HepG2 (cell line): ENCODE measurements around the gene AMDHD1. TPM values are rescaled to one million over a fixed set of nuclear protein-coding genes. Genes with fewer than 3 reads are reported as not detected.
A peak's percentile ranks its signal among the peaks of the same experiment; 100 is the strongest.

ENCODE experiments used
- MYC ChIP-seq: sonication (generic); formaldehyde crosslinking; IDR thresholded peaks from 2 replicates; pipeline ENCODE4 v1.9.0; 2021; ENCODE audit warnings: missing genetic modification reagents, borderline replicate concordance
- PITX1 ChIP-seq: sonication (generic); formaldehyde crosslinking; IDR thresholded peaks from 2 replicates; pipeline ENCODE4 v1.5.1; 2020; ENCODE audit warnings: mild to moderate bottlenecking, missing genetic modification reagents
- RAD21 ChIP-seq: fragments of 450-650 bp; formaldehyde crosslinking; IDR thresholded peaks from 2 replicates; pipeline ENCODE4 v1.5.0; 2020; ENCODE audit warnings: mild to moderate bottlenecking
- UBTF ChIP-seq: sonication (generic); formaldehyde crosslinking; IDR thresholded peaks from 2 replicates; pipeline ENCODE4 v1.4.0; 2020; ENCODE audit warnings: mild to moderate bottlenecking, missing genetic modification reagents
- ZBTB26 ChIP-seq: IDR thresholded peaks from 2 replicates; pipeline ENCODE4 v1.6.1; 2016; ENCODE audit warnings: missing compliant biosample characterization, missing genetic modification reagents, borderline replicate concordance
- polyA plus RNA-seq, 8 experiments: library from polyadenylated mRNA; depleted of rRNA in 3 of 8; stranded (reverse) in 7 of 8; unstranded in 1 of 8; fragments of >200 nt; fragmentation: Illumina TruSeq in 4 of 8; extraction: Trizol in 4 of 8; gene quantifications; 2 replicates each; pipeline versions ENCODE4 v1.2.1 to v1.2.3, GENCODE V29; 2011 to 2016; ENCODE audit warnings: low read depth in 4 of 8, missing spikeins in 1 of 8, mixed read lengths in 1 of 8; ENCODE audit not compliant: insufficient read depth in 1 of 8
- total RNA-seq, 5 experiments: library from RNA; depleted of rRNA; stranded (reverse); fragments of >200 nt; fragmentation: Illumina TruSeq; extraction: Trizol; gene quantifications; 2 replicates each; pipeline ENCODE4 v1.2.3, GENCODE V29; 2016; ENCODE audit warnings: low read depth in 1 of 5
- TF ChIP-seq, protein P1 (sequence below): sonication (generic); formaldehyde crosslinking; IDR thresholded peaks from 2 replicates; pipeline ENCODE4 v1.4.0; 2020; ENCODE audit warnings: mild to moderate bottlenecking, missing genetic modification reagents
- TF ChIP-seq, protein P2 (sequence below): sonication (generic); formaldehyde crosslinking; IDR thresholded peaks from 2 replicates; pipeline ENCODE4 v1.8.1; 2023; ENCODE audit warnings: mild to moderate bottlenecking, missing genetic modification reagents
- TF ChIP-seq, protein P3 (sequence below): sonication (generic); formaldehyde crosslinking; IDR thresholded peaks from 2 replicates; pipeline ENCODE4 v1.5.1; 2020; ENCODE audit warnings: mild to moderate bottlenecking, missing genetic modification reagents, borderline replicate concordance

AMDHD1 gene
- total and polyA plus RNA-seq, 2 of the 13 experiments (the other 11 are each of a cell fraction or from before 2014, with no cell fraction given), result 6.5 to 29.6 TPM

DNA sequence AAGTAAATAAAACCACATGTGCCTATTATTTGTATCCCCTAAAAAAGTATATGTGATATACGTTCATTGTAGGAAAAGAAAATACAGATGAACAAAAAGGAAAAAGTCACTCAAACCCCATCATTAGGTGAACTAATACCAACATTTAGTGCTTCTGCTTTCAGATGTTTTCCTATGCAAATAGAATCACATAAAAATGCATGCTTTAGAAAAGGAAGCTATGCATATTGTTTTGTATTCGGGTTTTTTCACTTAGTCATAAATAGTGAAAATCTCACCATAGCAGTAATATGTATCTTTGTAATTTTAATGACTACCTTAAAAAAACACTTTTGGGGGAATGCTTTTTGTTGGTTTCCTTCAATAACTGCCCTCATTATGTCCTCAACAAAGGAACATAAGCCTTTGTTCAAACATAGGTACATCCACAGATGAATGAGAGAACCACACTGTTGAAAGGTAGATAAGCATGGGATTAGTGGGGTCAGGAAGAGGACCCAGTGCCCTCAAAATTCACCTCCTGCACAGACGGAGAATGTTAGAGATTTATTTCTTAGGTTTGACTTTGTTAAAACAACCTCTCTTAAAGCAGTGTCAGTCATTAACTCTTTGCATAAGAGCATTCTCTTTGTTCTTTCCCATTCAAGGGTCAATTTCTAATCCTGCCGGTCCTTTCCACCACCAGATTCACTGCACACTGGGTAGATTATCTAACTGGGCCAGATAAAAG is 6.5 kb downstream of the AMDHD1 start (continued):
- TF ChIP-seq, protein P1, sequence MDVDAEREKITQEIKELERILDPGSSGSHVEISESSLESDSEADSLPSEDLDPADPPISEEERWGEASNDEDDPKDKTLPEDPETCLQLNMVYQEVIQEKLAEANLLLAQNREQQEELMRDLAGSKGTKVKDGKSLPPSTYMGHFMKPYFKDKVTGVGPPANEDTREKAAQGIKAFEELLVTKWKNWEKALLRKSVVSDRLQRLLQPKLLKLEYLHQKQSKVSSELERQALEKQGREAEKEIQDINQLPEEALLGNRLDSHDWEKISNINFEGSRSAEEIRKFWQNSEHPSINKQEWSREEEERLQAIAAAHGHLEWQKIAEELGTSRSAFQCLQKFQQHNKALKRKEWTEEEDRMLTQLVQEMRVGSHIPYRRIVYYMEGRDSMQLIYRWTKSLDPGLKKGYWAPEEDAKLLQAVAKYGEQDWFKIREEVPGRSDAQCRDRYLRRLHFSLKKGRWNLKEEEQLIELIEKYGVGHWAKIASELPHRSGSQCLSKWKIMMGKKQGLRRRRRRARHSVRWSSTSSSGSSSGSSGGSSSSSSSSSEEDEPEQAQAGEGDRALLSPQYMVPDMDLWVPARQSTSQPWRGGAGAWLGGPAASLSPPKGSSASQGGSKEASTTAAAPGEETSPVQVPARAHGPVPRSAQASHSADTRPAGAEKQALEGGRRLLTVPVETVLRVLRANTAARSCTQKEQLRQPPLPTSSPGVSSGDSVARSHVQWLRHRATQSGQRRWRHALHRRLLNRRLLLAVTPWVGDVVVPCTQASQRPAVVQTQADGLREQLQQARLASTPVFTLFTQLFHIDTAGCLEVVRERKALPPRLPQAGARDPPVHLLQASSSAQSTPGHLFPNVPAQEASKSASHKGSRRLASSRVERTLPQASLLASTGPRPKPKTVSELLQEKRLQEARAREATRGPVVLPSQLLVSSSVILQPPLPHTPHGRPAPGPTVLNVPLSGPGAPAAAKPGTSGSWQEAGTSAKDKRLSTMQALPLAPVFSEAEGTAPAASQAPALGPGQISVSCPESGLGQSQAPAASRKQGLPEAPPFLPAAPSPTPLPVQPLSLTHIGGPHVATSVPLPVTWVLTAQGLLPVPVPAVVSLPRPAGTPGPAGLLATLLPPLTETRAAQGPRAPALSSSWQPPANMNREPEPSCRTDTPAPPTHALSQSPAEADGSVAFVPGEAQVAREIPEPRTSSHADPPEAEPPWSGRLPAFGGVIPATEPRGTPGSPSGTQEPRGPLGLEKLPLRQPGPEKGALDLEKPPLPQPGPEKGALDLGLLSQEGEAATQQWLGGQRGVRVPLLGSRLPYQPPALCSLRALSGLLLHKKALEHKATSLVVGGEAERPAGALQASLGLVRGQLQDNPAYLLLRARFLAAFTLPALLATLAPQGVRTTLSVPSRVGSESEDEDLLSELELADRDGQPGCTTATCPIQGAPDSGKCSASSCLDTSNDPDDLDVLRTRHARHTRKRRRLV (CRISPR knock-in tag), result no peak
- TF ChIP-seq, protein P2, sequence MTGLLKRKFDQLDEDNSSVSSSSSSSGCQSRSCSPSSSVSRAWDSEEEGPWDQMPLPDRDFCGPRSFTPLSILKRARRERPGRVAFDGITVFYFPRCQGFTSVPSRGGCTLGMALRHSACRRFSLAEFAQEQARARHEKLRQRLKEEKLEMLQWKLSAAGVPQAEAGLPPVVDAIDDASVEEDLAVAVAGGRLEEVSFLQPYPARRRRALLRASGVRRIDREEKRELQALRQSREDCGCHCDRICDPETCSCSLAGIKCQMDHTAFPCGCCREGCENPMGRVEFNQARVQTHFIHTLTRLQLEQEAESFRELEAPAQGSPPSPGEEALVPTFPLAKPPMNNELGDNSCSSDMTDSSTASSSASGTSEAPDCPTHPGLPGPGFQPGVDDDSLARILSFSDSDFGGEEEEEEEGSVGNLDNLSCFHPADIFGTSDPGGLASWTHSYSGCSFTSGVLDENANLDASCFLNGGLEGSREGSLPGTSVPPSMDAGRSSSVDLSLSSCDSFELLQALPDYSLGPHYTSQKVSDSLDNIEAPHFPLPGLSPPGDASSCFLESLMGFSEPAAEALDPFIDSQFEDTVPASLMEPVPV (CRISPR knock-in tag), result no peak
- TF ChIP-seq PITX1 (peak; percentile 99), MYC (CRISPR knock-in tag) (no peak), UBTF (CRISPR knock-in tag) (no peak), RAD21 (no peak), ZBTB26 (no peak)
- TF ChIP-seq, protein P3, sequence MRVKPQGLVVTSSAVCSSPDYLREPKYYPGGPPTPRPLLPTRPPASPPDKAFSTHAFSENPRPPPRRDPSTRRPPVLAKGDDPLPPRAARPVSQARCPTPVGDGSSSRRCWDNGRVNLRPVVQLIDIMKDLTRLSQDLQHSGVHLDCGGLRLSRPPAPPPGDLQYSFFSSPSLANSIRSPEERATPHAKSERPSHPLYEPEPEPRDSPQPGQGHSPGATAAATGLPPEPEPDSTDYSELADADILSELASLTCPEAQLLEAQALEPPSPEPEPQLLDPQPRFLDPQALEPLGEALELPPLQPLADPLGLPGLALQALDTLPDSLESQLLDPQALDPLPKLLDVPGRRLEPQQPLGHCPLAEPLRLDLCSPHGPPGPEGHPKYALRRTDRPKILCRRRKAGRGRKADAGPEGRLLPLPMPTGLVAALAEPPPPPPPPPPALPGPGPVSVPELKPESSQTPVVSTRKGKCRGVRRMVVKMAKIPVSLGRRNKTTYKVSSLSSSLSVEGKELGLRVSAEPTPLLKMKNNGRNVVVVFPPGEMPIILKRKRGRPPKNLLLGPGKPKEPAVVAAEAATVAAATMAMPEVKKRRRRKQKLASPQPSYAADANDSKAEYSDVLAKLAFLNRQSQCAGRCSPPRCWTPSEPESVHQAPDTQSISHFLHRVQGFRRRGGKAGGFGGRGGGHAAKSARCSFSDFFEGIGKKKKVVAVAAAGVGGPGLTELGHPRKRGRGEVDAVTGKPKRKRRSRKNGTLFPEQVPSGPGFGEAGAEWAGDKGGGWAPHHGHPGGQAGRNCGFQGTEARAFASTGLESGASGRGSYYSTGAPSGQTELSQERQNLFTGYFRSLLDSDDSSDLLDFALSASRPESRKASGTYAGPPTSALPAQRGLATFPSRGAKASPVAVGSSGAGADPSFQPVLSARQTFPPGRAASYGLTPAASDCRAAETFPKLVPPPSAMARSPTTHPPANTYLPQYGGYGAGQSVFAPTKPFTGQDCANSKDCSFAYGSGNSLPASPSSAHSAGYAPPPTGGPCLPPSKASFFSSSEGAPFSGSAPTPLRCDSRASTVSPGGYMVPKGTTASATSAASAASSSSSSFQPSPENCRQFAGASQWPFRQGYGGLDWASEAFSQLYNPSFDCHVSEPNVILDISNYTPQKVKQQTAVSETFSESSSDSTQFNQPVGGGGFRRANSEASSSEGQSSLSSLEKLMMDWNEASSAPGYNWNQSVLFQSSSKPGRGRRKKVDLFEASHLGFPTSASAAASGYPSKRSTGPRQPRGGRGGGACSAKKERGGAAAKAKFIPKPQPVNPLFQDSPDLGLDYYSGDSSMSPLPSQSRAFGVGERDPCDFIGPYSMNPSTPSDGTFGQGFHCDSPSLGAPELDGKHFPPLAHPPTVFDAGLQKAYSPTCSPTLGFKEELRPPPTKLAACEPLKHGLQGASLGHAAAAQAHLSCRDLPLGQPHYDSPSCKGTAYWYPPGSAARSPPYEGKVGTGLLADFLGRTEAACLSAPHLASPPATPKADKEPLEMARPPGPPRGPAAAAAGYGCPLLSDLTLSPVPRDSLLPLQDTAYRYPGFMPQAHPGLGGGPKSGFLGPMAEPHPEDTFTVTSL (CRISPR knock-in tag), result peak; percentile 87
